ENCODE data around the gene CKAP2L.

GRCh38 chr2:112740527-112740926 lies 23.9 kb downstream of the CKAP2L start:
- no peak for TF ChIP-seq EP300 (IDR thresholded peaks at IDR 0.05; ENCODE audit: borderline replicate concordance)
- TF ChIP-seq YY1 (IDR thresholded peaks at IDR 0.05; ENCODE audit: low read depth) = no peak
- TF ChIP-seq RAD21 (IDR thresholded peaks at IDR 0.05; ENCODE audit: low read depth) = no peak
- no peak for TF ChIP-seq TCF12 (IDR thresholded peaks at IDR 0.05; ENCODE audit: low read depth)
- no peak for TF ChIP-seq FOXM1 (IDR thresholded peaks at IDR 0.05; ENCODE audit: borderline replicate concordance, low read depth)
- no peak for TF ChIP-seq ZBTB7A (IDR thresholded peaks at IDR 0.05; ENCODE audit: low read depth)
- TF ChIP-seq TAF1 (IDR thresholded peaks at IDR 0.05; ENCODE audit: low read depth) = no peak
- no peak for TF ChIP-seq MAX (IDR thresholded peaks at IDR 0.05)
